HL-60 (cell line): ENCODE measurements around the gene HIPK2.

Experiments used
- DNase-seq, 2 experiments: peaks; one replicate each; pipeline ENCODE4 v3.0.0-alpha.2; 2010 to 2020; ENCODE audit warnings: low read depth in 1 of 2, low spot score in 1 of 2
- H3K27ac ChIP-seq: fragments of 250-450 bp; sonication (Bioruptor Pico); replicated peaks from 2 replicates; pipeline ENCODE4 v1.5.1; 2020; ENCODE audit warnings: mild to moderate bottlenecking, moderate library complexity
- H3K27me3 ChIP-seq: fragments of 250-450 bp; sonication (Bioruptor Pico); 2 replicates; pipeline ENCODE4 v1.5.1; 2021; ENCODE audit warnings: mild to moderate bottlenecking, moderate library complexity; ENCODE audit not compliant: insufficient read depth, poor library complexity, severe bottlenecking
- H3K4me3 ChIP-seq: replicated peaks from 2 replicates; pipeline ENCODE4 v1.5.1; 2011; ENCODE audit warnings: mild to moderate bottlenecking, control low read depth, low read length; ENCODE audit not compliant: insufficient read depth
- CTCF ChIP-seq: IDR thresholded peaks from one replicate; pipeline ENCODE4 v1.5.1; 2011; ENCODE audit warnings: low read length, control low read depth, inconsistent platforms; ENCODE audit not compliant: insufficient read depth
- GABPA ChIP-seq: IDR thresholded peaks from 2 replicates; pipeline ENCODE4 v1.6.1; 2012; ENCODE audit warnings: low read depth
- POLR2AphosphoS5 ChIP-seq: IDR thresholded peaks from 2 replicates; pipeline ENCODE4 v1.6.1; 2012; ENCODE audit warnings: low read depth
- REST ChIP-seq: IDR thresholded peaks from 2 replicates; pipeline ENCODE4 v1.6.1; 2012; ENCODE audit warnings: low read depth; ENCODE audit not compliant: insufficient replicate concordance
- SPI1 ChIP-seq: IDR thresholded peaks from 2 replicates; pipeline ENCODE4 v1.6.1; 2012; ENCODE audit warnings: low read depth, mild to moderate bottlenecking, borderline replicate concordance

Gene HIPK2

GRCh38 chr7:139570626-139571025 is 207.2 kb downstream of the HIPK2 start:
- no peak for DNase-seq
- Histone ChIP-seq H3K4me3 (no peak overlapping the region), H3K27ac (no peak overlapping the region), H3K27me3 (no peaks in the 10 kb centered on the region)
- no peak for TF ChIP-seq SPI1
- TF ChIP-seq CTCF, result no peak
- TF ChIP-seq GABPA, result no peak
- TF ChIP-seq REST, result no peak
- no peak for TF ChIP-seq POLR2AphosphoS5

- DNase-seq, result no peak
- TF ChIP-seq CTCF (no peak), GABPA (no peak), POLR2AphosphoS5 (no peak), REST (no peak), SPI1 (no peak)
- Histone ChIP-seq H3K27ac (no peak overlapping the region), H3K4me3 (no peak overlapping the region), H3K27me3 (no peaks in the 10 kb centered on the region)
Measured at GRCh38 chr7:139570119-139570518, 207.7 kb downstream of the HIPK2 start.

GRCh38 chr7:139568813-139569490 is 208.8 kb downstream of the HIPK2 start:
- no peak overlapping the region for H3K4me3 ChIP-seq
- no peak for DNase-seq
- H3K27me3 ChIP-seq, result no peaks in the 10 kb centered on the region
- H3K27ac ChIP-seq, result no peak overlapping the region
- no peak for TF ChIP-seq REST
- TF ChIP-seq GABPA, result no peak
- no peak for TF ChIP-seq SPI1

- H3K27ac ChIP-seq, result no peak overlapping the region
- H3K4me3 ChIP-seq, result no peak overlapping the region
- no peak for DNase-seq
- no peaks in the 10 kb centered on the region for H3K27me3 ChIP-seq
- no peak for TF ChIP-seq CTCF
- TF ChIP-seq REST, result no peak
- no peak for TF ChIP-seq SPI1
- TF ChIP-seq POLR2AphosphoS5, result no peak
- no peak for TF ChIP-seq GABPA
Measured at GRCh38 chr7:139568346-139568675, 209.5 kb downstream of the HIPK2 start.
